MCF 10A (cell line): ENCODE results near the gene BLOC1S5. TPM values are rescaled to one million over a fixed set of nuclear protein-coding genes. Genes with fewer than 3 reads are reported as not detected.

Experiments
- BruUV-seq: library from RNA; stranded (reverse); fragments of 400-500 nt; replicated peaks from 2 replicates; lab custom pipeline; 2021; lab: Mats Ljungman, UMichigan
- CTCF ChIA-PET: fragments of 300-600 bp; sonication (Branson Sonifier 250); formaldehyde crosslinking; extraction: SDS; loops from one replicate; lab custom pipeline; 2021; ENCODE audit warnings: antibody characterized with exemption, inconsistent platforms; lab: Yijun Ruan, JAX
- POLR2A ChIA-PET: fragments of 300-600, 350-650 bp; sonication (Branson Sonifier 250); formaldehyde crosslinking; extraction: SDS; loops from one replicate; lab custom pipeline; 2020; ENCODE audit warnings: antibody characterized with exemption, inconsistent platforms; lab: Yijun Ruan, JAX
- DNase-seq: peaks from one replicate; pipeline ENCODE4 v3.0.0-alpha.2; 2018; ENCODE audit not compliant: unreplicated experiment
- H3K27ac Mint-ChIP-seq: one replicate; pipeline ENCODE4 v1.8.0; 2022; ENCODE audit warnings: mild to moderate bottlenecking, low read depth, mixed read lengths; ENCODE audit not compliant: unreplicated experiment
- H3K27me3 Mint-ChIP-seq: one replicate; pipeline ENCODE4 v1.8.0; 2022; ENCODE audit warnings: mixed read lengths; ENCODE audit not compliant: insufficient read depth, unreplicated experiment
- H3K36me3 Mint-ChIP-seq: one replicate; pipeline ENCODE4 v1.8.0; 2022; ENCODE audit warnings: mild to moderate bottlenecking, moderate library complexity, mixed read lengths; ENCODE audit not compliant: insufficient read depth, unreplicated experiment
- H3K4me1 Mint-ChIP-seq: one replicate; pipeline ENCODE4 v1.8.0; 2022; ENCODE audit warnings: mixed read lengths; ENCODE audit not compliant: insufficient read depth, unreplicated experiment
- H3K4me3 Mint-ChIP-seq: one replicate; pipeline ENCODE4 v1.8.0; 2022; ENCODE audit warnings: mild to moderate bottlenecking, moderate library complexity, mixed read lengths; ENCODE audit not compliant: unreplicated experiment
- H3K9me3 Mint-ChIP-seq: one replicate; pipeline ENCODE4 v1.8.0; 2022; ENCODE audit warnings: mixed read lengths; ENCODE audit not compliant: unreplicated experiment
- CTCF ChIP-seq: fragments of 200-600 bp; IDR thresholded peaks from one replicate; pipeline ENCODE4 v1.8.0; 2022; ENCODE audit warnings: antibody characterized with exemption, mild to moderate bottlenecking; ENCODE audit not compliant: unreplicated experiment
- intact Hi-C: fragments of 100-400 bp; cut with micrococcal nuclease; formaldehyde crosslinking; loops from 2 replicates; pipeline ENCODE4 v1.14.1; 2022
- total RNA-seq: library from RNA; stranded (reverse); gene quantifications from 2 replicates; pipeline ENCODE4 v1.2.3, GENCODE V29; 2022

BLOC1S5 gene
- total RNA-seq, 1 experiment from 2014 or later = 7.7 TPM

GRCh38 chr6:8023638-8024037, 40.6 kb downstream of the BLOC1S5 start:
- no peak for TF ChIP-seq CTCF
- no peak overlapping the region for H3K4me3 Mint-ChIP-seq
- BruUV-seq = no TSS peak
- intact Hi-C loops = no loop called here
- no peak for DNase-seq
- H3K36me3 Mint-ChIP-seq = peaks cover 21% of the 10 kb centered on the region
- no peaks in the 10 kb centered on the region for H3K27me3 Mint-ChIP-seq
- H3K4me1 Mint-ChIP-seq = no peaks in the 10 kb centered on the region
- ChIA-PET CTCF (interaction anchor here (0.6 kb wide), 1 partner anchor 303 kb away, joined by 3 read pairs; no protein-coding TSS in a partner anchor), POLR2A (no interaction called here)
- H3K27ac Mint-ChIP-seq = peak overlapping the region; percentile 50
- H3K9me3 Mint-ChIP-seq = no peaks in the 10 kb centered on the region

- ChIA-PET CTCF (no interaction called here), POLR2A (no interaction called here)
- H3K27me3 Mint-ChIP-seq = no peaks in the 10 kb centered on the region
- no peak overlapping the region for H3K27ac Mint-ChIP-seq
- BruUV-seq = no TSS peak
- no peaks in the 10 kb centered on the region for H3K4me1 Mint-ChIP-seq
- no peaks in the 10 kb centered on the region for H3K9me3 Mint-ChIP-seq
- no peak for TF ChIP-seq CTCF
- no peak overlapping the region for H3K4me3 Mint-ChIP-seq
- intact Hi-C loops = no loop called here
- no peak for DNase-seq
- H3K36me3 Mint-ChIP-seq = peaks cover 17% of the 10 kb centered on the region
Measured at GRCh38 chr6:8020083-8020482, 44.1 kb downstream of the BLOC1S5 start.

- intact Hi-C loops = no loop called here
Measured at GRCh38 chr6:8017705-8018104, 46.5 kb downstream of the BLOC1S5 start.

GRCh38 chr6:8017276-8017701, 46.9 kb downstream of the BLOC1S5 start:
- intact Hi-C loops = no loop called here
- Mint-ChIP-seq H3K36me3 (peaks cover 22% of the 10 kb centered on the region), H3K4me3 (no peak overlapping the region), H3K27ac (no peak overlapping the region), H3K4me1 (no peaks in the 10 kb centered on the region), H3K9me3 (no peaks in the 10 kb centered on the region), H3K27me3 (no peaks in the 10 kb centered on the region)
- no peak for TF ChIP-seq CTCF
- no TSS peak for BruUV-seq
- ChIA-PET POLR2A (no interaction called here), CTCF (no interaction called here)
- no peak for DNase-seq

More at GRCh38 chr6:8017705-8018104, 46.5 kb downstream of the BLOC1S5 start:
- peaks cover 25% of the 10 kb centered on the region for H3K36me3 Mint-ChIP-seq
- no peak overlapping the region for H3K27ac Mint-ChIP-seq
- H3K9me3 Mint-ChIP-seq = no peaks in the 10 kb centered on the region
- H3K4me1 Mint-ChIP-seq = no peaks in the 10 kb centered on the region
- CTCF ChIA-PET = no interaction called here
- no peak for DNase-seq
- H3K27me3 Mint-ChIP-seq = no peaks in the 10 kb centered on the region
- H3K4me3 Mint-ChIP-seq = no peak overlapping the region
- POLR2A ChIA-PET = no interaction called here
- no TSS peak for BruUV-seq
- TF ChIP-seq CTCF = no peak
